ENCODE measurements around the gene IPMK. TPM values are rescaled to one million over a fixed set of nuclear protein-coding genes. Genes with fewer than 3 reads are reported as not detected.

IPMK gene
- total and polyA plus RNA-seq, 9 of the 15 experiments (the other 6 are each of a cell fraction or from before 2014, with no cell fraction given): 0.98 to 4.4 (median 2.7) TPM

GRCh38 chr10:58267713-58268453, at the start of gene IPMK (continued):
- TF ChIP-seq, protein P1, sequence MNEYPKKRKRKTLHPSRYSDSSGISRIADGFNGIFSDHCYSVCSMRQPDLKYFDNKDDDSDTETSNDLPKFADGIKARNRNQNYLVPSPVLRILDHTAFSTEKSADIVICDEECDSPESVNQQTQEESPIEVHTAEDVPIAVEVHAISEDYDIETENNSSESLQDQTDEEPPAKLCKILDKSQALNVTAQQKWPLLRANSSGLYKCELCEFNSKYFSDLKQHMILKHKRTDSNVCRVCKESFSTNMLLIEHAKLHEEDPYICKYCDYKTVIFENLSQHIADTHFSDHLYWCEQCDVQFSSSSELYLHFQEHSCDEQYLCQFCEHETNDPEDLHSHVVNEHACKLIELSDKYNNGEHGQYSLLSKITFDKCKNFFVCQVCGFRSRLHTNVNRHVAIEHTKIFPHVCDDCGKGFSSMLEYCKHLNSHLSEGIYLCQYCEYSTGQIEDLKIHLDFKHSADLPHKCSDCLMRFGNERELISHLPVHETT (CRISPR knock-in tag; conservative IDR thresholded peaks at IDR 0.05 in 1 of 2, IDR thresholded peaks at IDR 0.05 in 1 of 2): peak in 1 of 2 experiments; percentile 75; a peak in 2 of 4 replicates
- TF ChIP-seq KDM5B (IDR thresholded peaks at IDR 0.05; ENCODE audit: insufficient replicate concordance, low read depth, low read length) (peak; percentile 77), DDX20 (tag; IDR thresholded peaks at IDR 0.05; ENCODE audit: low read depth) (no peak), POLR2AphosphoS5 (IDR thresholded peaks at IDR 0.05; ENCODE audit: control insufficient read depth, insufficient read depth, low read depth, low read length) (peak; percentile 50; the same call in 1 of the 2 replicates), ZNF324 (CRISPR knock-in tag; IDR thresholded peaks at IDR 0.05) (no peak), CBX3 (IDR thresholded peaks at IDR 0.05; ENCODE audit: borderline replicate concordance in 1 of 2, low read length in 2 of 2) (peak in 1 of 2 experiments; percentile 38; a peak in 2 of 3 replicates), GTF2F1 (IDR thresholded peaks at IDR 0.05; ENCODE audit: low read depth, low read length) (no peak), GTF2E2 (tag; IDR thresholded peaks at IDR 0.05) (peak; percentile 2; the same call in 1 of the 2 replicates), POLR2B (IDR thresholded peaks at IDR 0.05; ENCODE audit: low read depth, partially characterized antibody) (peak; percentile 45), HDAC3 (IDR thresholded peaks at IDR 0.05; ENCODE audit: borderline replicate concordance, partially characterized antibody) (no peak)
- TF ChIP-seq, protein P2, sequence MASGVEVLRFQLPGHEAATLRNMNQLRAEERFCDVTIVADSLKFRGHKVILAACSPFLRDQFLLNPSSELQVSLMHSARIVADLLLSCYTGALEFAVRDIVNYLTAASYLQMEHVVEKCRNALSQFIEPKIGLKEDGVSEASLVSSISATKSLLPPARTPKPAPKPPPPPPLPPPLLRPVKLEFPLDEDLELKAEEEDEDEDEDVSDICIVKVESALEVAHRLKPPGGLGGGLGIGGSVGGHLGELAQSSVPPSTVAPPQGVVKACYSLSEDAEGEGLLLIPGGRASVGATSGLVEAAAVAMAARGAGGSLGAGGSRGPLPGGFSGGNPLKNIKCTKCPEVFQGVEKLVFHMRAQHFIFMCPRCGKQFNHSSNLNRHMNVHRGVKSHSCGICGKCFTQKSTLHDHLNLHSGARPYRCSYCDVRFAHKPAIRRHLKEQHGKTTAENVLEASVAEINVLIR (CRISPR knock-in tag; IDR thresholded peaks at IDR 0.05): peak; percentile 47
- TF ChIP-seq, protein P3, sequence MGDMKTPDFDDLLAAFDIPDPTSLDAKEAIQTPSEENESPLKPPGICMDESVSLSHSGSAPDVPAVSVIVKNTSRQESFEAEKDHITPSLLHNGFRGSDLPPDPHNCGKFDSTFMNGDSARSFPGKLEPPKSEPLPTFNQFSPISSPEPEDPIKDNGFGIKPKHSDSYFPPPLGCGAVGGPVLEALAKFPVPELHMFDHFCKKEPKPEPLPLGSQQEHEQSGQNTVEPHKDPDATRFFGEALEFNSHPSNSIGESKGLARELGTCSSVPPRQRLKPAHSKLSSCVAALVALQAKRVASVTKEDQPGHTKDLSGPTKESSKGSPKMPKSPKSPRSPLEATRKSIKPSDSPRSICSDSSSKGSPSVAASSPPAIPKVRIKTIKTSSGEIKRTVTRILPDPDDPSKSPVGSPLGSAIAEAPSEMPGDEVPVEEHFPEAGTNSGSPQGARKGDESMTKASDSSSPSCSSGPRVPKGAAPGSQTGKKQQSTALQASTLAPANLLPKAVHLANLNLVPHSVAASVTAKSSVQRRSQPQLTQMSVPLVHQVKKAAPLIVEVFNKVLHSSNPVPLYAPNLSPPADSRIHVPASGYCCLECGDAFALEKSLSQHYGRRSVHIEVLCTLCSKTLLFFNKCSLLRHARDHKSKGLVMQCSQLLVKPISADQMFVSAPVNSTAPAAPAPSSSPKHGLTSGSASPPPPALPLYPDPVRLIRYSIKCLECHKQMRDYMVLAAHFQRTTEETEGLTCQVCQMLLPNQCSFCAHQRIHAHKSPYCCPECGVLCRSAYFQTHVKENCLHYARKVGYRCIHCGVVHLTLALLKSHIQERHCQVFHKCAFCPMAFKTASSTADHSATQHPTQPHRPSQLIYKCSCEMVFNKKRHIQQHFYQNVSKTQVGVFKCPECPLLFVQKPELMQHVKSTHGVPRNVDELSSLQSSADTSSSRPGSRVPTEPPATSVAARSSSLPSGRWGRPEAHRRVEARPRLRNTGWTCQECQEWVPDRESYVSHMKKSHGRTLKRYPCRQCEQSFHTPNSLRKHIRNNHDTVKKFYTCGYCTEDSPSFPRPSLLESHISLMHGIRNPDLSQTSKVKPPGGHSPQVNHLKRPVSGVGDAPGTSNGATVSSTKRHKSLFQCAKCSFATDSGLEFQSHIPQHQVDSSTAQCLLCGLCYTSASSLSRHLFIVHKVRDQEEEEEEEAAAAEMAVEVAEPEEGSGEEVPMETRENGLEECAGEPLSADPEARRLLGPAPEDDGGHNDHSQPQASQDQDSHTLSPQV (IDR thresholded peaks at IDR 0.05): peak; percentile 64; the same call in 1 of the 2 replicates
- TF ChIP-seq, protein P4, sequence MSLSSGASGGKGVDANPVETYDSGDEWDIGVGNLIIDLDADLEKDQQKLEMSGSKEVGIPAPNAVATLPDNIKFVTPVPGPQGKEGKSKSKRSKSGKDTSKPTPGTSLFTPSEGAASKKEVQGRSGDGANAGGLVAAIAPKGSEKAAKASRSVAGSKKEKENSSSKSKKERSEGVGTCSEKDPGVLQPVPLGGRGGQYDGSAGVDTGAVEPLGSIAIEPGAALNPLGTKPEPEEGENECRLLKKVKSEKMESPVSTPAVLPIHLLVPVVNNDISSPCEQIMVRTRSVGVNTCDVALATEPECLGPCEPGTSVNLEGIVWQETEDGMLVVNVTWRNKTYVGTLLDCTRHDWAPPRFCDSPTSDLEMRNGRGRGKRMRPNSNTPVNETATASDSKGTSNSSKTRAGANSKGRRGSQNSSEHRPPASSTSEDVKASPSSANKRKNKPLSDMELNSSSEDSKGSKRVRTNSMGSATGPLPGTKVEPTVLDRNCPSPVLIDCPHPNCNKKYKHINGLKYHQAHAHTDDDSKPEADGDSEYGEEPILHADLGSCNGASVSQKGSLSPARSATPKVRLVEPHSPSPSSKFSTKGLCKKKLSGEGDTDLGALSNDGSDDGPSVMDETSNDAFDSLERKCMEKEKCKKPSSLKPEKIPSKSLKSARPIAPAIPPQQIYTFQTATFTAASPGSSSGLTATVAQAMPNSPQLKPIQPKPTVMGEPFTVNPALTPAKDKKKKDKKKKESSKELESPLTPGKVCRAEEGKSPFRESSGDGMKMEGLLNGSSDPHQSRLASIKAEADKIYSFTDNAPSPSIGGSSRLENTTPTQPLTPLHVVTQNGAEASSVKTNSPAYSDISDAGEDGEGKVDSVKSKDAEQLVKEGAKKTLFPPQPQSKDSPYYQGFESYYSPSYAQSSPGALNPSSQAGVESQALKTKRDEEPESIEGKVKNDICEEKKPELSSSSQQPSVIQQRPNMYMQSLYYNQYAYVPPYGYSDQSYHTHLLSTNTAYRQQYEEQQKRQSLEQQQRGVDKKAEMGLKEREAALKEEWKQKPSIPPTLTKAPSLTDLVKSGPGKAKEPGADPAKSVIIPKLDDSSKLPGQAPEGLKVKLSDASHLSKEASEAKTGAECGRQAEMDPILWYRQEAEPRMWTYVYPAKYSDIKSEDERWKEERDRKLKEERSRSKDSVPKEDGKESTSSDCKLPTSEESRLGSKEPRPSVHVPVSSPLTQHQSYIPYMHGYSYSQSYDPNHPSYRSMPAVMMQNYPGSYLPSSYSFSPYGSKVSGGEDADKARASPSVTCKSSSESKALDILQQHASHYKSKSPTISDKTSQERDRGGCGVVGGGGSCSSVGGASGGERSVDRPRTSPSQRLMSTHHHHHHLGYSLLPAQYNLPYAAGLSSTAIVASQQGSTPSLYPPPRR (CRISPR knock-in tag; IDR thresholded peaks at IDR 0.05; ENCODE audit: borderline replicate concordance): no peak
